Measurements from ENCODE around the gene AOC3. TPM values are rescaled to one million over a fixed set of nuclear protein-coding genes. Genes with fewer than 3 reads are reported as not detected.
A peak's percentile ranks its signal among the peaks of the same experiment; 100 is the strongest.

The AOC3 gene
- total and polyA plus RNA-seq, 2 of the 13 experiments (the other 11 are each of a cell fraction or from before 2014, with no cell fraction given), result 8.7 to 51.7 TPM

GRCh38 chr17:42865638-42866094 is 14.7 kb downstream of the AOC3 start (continued):
- TF ChIP-seq, protein P1, sequence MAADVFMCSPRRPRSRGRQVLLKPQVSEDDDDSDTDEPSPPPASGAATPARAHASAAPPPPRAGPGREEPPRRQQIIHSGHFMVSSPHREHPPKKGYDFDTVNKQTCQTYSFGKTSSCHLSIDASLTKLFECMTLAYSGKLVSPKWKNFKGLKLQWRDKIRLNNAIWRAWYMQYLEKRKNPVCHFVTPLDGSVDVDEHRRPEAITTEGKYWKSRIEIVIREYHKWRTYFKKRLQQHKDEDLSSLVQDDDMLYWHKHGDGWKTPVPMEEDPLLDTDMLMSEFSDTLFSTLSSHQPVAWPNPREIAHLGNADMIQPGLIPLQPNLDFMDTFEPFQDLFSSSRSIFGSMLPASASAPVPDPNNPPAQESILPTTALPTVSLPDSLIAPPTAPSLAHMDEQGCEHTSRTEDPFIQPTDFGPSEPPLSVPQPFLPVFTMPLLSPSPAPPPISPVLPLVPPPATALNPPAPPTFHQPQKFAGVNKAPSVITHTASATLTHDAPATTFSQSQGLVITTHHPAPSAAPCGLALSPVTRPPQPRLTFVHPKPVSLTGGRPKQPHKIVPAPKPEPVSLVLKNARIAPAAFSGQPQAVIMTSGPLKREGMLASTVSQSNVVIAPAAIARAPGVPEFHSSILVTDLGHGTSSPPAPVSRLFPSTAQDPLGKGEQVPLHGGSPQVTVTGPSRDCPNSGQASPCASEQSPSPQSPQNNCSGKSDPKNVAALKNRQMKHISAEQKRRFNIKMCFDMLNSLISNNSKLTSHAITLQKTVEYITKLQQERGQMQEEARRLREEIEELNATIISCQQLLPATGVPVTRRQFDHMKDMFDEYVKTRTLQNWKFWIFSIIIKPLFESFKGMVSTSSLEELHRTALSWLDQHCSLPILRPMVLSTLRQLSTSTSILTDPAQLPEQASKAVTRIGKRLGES (CRISPR knock-in tag; IDR thresholded peaks at IDR 0.05; ENCODE audit: borderline replicate concordance), result no peak
- TF ChIP-seq NCOR1 (IDR thresholded peaks at IDR 0.05; ENCODE audit: borderline replicate concordance, low read length), result peak; percentile 74; the same call in 1 of the 2 replicates
- TF ChIP-seq REST (IDR thresholded peaks at IDR 0.05; ENCODE audit: borderline replicate concordance in 1 of 2, low read depth in 1 of 2, low read length in 2 of 2), result 0 out of 4 replicates have a peak, but pooled peaks of 1 of the 2 experiments have one; percentile 26
- TF ChIP-seq ZBTB3 (CRISPR knock-in tag; IDR thresholded peaks at IDR 0.05; ENCODE audit: borderline replicate concordance, low read depth), result no peak
- TF ChIP-seq PPARG (CRISPR knock-in tag; conservative IDR thresholded peaks at IDR 0.05), result peak; percentile 70; the same call in 1 of the 2 replicates
- TF ChIP-seq ZNF362 (CRISPR knock-in tag; IDR thresholded peaks at IDR 0.05; ENCODE audit: borderline replicate concordance), result peak; percentile 46; the same call in 1 of the 2 replicates
- TF ChIP-seq STAT6 (CRISPR knock-in tag; IDR thresholded peaks at IDR 0.05; ENCODE audit: borderline replicate concordance), result 0 out of 2 replicates have a peak, but pooled peaks have one; percentile 45
- peak; percentile 60; the same call in 1 of the 2 replicates for TF ChIP-seq ZGPAT (CRISPR knock-in tag; IDR thresholded peaks at IDR 0.05)
- TF ChIP-seq TFDP2 (CRISPR knock-in tag; IDR thresholded peaks at IDR 0.05), result 0 out of 2 replicates have a peak, but pooled peaks have one; percentile 22
- no peak for TF ChIP-seq ZNF274 (CRISPR knock-in tag; IDR thresholded peaks at IDR 0.05)
- TF ChIP-seq, protein P2, sequence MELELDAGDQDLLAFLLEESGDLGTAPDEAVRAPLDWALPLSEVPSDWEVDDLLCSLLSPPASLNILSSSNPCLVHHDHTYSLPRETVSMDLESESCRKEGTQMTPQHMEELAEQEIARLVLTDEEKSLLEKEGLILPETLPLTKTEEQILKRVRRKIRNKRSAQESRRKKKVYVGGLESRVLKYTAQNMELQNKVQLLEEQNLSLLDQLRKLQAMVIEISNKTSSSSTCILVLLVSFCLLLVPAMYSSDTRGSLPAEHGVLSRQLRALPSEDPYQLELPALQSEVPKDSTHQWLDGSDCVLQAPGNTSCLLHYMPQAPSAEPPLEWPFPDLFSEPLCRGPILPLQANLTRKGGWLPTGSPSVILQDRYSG (CRISPR knock-in tag; IDR thresholded peaks at IDR 0.05), result no peak
- no peak for TF ChIP-seq ZBTB42 (CRISPR knock-in tag; IDR thresholded peaks at IDR 0.05)
- no peak for TF ChIP-seq ZNF850 (CRISPR knock-in tag; conservative IDR thresholded peaks at IDR 0.05)

All from HepG2 (cell line).